HG03045 (cell line): Measurements from ENCODE around the gene POMT2.
"Not testable (repeated sequence)": the region's sequence is repeated elsewhere in the genome, so short reads cannot be mapped to it uniquely, and the experiment has no call there.

Source experiments
- ATAC-seq: cut with Tn5 transposase; IDR thresholded peaks from one replicate; pipeline ENCODE4 v1.9.1; 2021; ENCODE audit warnings: mild to moderate bottlenecking, moderate library complexity; ENCODE audit not compliant: unreplicated experiment

POMT2 gene, protein sequence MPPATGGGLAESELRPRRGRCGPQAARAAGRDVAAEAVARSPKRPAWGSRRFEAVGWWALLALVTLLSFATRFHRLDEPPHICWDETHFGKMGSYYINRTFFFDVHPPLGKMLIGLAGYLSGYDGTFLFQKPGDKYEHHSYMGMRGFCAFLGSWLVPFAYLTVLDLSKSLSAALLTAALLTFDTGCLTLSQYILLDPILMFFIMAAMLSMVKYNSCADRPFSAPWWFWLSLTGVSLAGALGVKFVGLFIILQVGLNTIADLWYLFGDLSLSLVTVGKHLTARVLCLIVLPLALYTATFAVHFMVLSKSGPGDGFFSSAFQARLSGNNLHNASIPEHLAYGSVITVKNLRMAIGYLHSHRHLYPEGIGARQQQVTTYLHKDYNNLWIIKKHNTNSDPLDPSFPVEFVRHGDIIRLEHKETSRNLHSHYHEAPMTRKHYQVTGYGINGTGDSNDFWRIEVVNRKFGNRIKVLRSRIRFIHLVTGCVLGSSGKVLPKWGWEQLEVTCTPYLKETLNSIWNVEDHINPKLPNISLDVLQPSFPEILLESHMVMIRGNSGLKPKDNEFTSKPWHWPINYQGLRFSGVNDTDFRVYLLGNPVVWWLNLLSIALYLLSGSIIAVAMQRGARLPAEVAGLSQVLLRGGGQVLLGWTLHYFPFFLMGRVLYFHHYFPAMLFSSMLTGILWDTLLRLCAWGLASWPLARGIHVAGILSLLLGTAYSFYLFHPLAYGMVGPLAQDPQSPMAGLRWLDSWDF

DNA sequence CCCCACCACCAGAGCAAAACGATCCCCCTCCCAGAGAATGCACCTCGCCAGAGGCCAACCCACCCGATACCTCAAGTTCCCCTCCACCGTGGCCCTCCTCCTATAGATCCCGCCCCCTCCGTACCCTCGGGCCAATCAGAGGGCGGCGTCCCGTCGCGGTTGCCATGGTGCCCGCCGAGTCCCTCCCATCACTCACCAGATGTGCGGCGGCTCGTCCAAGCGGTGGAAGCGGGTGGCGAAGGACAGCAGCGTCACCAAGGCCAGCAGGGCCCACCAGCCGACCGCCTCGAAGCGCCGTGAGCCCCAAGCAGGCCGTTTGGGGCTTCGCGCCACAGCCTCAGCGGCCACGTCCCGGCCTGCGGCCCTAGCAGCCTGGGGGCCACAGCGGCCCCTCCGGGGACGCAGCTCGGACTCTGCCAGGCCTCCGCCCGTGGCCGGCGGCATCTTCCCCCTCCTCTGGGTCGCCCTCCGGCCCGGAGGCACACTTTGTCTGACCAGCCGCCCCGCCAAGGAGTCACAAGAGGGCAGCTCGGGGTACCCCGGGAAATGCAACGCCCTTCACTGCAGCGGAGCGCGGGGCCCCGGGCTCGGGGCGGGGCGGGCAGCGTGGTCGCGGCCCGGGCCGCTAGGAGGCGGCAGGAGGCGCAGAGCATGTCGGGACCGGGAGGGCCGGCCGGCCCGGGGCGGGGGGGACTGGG is at the start of gene POMT2:
Gene POMT2 (minus strand): TSS at position 646 of the 698 bp plus-strand sequence. CDS start 202 bp downstream, at position 444.
- peak; percentile 76 for ATAC-seq

DNA sequence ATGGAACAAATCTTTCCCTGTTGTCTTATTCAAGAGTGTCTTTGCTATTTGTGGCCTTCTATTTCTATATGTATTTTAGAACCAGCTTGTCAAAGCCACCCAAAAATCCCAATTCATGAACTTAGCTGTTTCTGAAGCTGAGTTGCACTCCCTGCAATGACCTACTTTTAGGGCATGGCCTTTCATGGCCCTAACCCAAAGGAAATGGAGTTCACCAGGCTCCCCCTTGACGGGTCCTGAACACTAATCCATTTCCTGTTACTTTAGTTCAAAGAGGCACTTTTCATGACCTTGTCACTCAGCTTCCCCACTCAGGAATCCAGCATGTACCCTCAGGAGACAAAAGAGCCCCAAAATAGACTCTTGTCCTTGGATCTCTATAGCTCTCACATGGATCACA is 48.6 kb upstream of the POMT2 start:
- no peak for ATAC-seq

DNA sequence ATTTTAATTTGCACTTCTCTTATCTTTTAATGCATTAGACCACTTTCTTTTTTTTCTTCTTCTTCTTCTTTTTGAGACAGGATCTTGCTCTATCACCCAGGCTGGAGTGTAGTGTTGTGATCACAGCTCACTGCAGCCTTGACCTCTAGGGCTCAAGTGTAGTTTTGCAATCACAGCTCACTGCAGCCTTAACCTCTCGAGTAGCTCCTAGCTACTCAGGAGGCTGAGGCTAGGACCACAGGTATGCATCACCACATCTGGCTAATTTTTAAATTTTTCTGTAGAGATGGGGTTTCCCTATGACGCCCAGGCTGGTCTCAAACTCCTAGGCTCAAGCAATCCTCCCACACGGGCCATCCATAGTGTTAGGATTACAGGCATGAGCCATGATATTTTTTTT is 43.5 kb upstream of the POMT2 start:
- ATAC-seq, result no peak

DNA sequence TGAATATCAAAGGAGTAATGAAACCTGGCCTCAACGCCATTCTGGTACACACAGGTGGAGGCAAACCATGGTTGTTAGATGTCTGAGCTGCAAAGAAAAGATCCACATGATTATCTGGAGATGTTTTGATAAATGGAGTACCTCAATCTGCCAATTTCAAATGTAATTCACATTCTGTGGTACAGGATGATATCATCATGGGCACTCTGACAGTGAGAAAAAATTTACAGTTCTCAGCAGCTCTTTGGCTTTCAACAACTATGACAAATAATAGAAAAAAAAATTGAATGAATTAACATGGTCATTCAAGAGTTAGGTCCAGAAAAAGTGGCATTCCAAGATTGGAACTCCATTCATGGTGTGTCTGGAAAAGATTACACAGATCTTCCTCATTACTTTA is 38.9 kb upstream of the POMT2 start:
- ATAC-seq, result no peak

DNA sequence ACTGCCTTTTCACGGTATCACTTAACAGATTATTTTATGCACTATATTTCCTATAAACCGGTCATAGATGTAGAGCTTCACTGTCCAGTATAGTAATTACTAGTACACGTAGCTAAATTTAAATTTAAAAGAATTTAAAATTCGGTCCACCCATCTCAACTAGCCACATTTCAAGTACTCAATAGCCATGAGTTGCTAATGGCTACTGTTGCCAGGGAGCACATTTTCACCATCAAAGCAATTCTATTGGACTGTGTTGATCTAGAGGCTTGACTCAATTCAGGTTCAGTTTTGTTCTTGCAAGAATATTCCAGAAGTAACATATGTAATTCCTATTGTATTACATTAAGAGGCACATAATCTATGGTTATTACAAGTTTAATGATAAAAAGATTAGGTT is 36.2 kb upstream of the POMT2 start:
- no peak for ATAC-seq

DNA sequence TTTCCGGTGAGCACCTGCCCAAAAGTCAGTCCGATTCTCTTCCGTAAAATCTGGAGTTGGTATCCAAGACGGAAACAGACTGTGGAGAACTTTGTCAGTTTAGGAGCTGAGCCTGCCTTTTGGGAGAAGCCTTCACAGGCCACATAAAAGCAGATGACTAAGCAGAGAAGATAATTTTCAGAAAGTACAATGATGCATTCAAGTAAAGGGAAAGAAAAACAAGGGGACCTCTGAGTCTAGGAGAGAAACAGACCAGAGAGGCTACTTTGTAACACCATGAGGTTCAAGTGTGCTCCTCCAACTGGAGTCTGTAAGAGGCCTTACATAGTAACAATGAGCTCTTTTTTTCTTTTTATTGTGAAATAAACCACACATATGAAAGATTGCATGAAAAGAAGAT is 35.1 kb upstream of the POMT2 start:
- ATAC-seq, result no peak

DNA sequence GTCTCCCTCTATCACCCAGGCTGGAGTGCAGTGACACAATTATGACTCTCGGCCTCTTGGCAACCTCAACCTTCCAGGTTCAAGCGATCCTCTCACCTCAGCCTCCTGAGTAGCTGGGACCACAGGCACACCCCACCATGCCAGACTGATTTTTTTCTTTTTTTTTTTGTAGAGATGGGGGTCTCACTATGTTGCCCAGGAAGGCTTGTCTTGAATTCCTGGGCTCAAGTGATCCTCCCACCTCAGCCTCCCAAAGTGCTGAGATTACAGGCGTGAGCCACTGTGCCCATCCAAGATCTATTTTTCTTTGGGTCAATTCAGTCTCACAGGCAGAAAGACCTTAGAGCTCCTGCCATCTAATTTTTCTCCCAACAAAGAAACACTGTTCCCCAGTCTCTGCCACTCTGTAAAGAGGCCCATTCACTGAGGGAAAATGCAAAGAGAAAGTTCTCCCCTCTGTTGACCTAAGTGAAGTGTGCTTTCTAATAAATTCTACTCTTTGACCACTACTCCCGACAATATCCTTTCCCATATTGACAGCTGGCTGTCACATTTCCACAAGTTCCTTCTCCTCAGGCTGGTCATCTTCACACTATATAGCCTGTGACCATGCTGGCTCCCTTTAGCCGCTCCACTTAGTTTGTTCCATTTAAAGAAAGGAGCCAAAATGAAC is 32.9 kb upstream of the POMT2 start:
- no peak for ATAC-seq

DNA sequence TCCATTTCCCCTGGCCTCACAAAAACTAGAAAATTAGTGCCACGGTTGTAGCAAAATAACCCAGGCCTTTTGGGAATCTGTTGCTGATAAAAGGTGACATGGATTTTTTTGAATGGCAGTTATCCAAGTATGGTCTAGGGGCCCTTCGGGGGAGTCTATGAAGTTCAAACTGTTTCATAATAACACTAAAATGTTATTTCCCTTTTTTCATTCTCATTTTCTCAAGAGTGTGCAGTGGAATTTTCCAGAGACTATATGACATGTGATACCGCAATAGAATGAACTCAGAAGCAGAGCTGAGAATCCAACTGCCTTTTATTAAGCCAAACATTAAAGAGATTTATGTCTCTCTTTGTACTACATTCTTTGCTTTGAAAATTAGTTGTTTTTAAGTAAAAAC is 27.1 kb upstream of the POMT2 start:
- ATAC-seq, result no peak

DNA sequence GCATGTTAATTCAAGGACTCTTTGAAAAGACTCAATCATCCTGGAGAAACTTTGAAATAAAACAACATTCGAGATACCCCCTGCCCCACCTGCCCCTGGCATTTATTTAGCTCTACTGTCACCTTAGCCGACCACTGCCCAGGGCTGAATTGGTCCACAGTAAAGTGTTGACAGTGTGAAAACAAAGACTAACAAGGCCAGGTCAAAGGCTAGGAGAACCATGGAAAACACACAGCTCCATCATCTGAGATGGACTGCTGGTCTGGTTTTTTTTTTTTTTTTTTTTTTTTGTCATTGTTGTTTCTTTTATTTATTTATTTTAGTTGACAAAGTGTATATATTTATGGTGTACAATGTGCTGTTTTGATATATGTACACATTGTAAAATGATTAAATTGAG is 25.8 kb upstream of the POMT2 start:
- ATAC-seq, result no peak

DNA sequence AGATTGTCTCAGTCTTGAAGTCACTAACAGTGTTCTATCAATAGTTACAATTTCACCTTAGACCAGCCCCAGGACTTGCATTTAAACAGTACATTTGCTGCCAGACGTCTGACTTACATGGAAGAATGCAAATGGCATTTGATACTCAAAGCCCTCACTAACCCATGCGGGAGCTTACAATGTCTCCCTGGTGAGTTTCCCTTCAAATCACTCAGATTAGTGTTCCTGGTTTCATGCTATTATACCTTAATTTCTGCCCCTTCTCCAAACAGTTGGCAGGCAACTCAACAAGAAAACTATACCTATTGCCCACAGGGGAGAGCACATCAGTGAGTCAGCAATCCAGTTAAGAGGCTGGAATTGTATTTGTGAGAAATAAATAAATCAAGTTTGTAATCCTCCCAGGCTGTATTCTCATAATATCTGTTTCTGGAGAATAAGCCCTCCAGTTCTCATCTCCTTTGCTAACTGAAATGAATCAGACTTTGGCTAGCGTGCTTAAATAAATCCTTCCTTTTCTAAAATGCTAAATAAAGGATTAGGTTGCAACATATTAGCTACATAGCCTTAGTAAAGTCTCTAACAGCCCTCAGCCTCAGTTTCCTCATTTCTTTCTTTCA is 23.8 kb upstream of the POMT2 start:
- no peak for ATAC-seq

DNA sequence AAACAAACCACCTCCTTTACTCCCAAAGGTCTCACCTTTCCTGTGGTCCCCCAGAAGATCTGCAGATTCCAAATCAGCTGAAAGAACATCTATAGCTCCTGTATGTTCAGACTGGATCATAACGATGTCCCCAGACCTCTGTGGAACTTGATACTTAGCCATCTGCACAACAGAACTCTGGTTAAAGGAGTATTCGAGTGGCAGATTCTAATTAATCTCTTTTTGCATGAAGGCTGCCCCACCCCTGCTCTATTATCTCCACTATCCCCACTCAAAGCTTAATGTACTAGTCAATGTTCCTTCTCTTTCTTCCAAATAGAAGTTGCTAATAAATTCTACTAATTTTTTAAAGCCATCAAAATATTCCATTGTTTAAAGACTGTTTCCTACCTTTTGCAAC is 23.0 kb upstream of the POMT2 start:
- ATAC-seq, result no peak

DNA sequence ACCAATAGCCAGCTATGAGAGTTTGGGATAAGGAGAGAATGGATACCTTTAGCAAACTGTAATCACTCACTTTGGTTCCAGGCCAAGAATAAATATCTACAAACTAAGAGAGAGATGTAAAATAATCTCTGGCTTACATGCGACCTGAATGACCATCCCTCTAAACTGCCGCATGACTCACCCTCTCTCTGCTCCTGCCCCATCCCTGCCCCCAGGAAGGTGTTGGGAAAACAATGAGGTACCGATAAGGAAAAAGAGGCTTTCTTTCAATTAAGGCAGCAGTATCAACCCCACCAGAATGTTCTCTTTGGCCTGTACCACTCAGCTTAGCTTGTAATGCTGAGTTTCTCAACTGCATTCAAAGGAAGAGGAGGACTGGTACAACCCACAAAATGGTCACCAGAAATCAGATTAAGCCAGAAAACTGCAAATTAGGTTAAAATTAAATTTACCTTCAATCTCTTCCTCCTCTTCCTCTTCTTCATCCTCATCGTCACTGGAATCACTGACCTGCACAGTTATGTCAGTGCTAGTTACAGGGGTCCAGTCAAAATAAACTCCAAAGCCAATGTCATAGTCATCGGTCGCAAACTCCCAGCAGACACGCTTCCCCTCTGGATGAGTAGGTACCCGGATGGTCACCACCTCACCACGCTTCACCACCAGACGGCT is 22.2 kb upstream of the POMT2 start:
- ATAC-seq, result no peak

DNA sequence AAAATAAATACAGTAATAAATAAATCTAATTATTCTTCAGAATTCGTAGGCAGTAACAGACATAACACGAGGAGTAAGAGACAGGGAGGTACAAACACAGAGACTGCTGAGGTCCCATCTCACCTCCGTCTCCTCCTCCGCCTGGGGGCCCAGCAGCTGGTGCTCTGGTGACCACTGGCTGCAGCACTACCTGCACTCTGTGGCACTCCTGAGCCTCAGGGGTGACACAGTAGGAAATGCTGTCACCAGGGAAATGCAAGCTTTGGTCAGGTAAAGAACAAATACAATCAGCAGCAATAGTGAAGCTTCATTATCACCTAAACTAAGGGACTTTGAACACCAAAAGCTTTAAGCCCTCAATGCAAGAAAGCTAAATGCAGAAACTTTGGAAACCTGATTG is 19.7 kb upstream of the POMT2 start:
- no peak for ATAC-seq

DNA sequence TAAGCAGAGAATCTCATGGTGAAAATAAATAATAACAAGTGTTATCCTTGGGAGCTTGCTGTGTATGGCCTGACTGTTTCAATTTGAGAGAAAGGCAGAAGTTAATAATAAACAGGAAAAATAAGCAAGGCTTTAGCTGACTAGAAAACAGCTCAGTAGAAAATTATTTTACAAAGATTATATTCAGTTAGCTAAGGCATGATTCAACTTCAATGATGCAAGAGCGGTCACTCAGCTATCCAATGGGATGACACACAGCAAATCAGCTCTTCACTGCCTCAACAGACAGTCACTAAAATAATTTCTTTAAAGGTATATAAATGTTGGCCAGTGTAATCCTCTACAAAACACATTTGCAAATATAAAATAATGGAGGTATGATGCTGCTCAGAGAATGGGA is 18.7 kb upstream of the POMT2 start:
- ATAC-seq, result no peak

DNA sequence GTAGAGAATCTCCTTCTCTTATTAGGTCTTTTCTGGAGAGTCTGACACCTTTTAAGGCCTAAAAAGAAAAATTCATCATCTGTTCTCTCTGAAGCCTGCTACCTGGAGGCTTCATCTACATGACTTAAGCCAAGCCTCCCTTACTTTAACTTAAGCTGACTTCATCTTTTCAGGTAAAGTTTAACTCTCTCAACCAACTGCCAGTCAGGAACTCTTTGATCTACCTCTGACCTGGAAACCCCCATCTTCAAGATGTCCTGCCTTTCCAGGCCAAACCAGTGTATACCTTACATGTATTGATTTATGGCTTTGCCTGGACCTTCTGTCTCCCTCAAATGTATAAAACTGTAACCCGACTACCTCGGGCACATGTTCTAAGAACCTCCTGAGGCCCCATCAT is 17.6 kb upstream of the POMT2 start:
- ATAC-seq, result no peak

DNA sequence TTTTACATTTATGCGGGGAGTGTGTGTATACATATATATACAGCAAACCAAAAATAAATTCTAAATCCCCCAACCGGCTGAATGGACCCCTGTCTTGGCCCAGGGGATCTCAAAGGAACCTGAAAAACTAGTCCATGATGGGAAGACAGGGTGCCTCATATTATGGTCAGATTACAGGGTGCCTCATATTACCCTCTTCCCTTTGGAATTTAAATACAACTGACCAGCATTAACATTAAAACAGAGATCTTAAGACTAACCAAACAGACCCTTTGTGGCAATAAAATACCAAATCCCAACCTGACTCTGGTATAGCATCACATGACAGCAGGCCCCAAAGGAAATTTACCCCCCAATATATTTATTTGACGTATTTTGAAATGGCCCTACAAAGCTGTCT is 17.2 kb upstream of the POMT2 start:
- ATAC-seq, result no peak

DNA sequence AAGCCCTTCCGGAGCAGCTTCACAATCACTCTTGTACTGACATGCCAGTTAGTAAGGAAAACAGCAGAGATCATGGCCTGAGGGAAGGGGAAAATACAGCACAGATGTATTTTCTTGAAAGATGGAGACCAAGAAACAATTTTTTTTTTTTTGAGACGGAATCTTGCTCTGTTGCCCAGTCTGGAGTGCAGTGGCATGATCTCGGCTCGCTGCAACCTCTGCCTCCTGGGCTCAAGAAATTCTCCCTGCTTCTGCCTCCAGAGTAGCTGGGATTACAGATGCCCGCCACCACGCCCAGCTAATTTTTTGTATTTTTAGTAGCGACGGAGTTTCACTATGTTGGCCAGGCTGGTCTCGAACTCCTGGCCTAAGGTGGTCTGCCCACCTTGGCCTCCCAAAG is 16.6 kb upstream of the POMT2 start:
- not testable (repeated sequence) for ATAC-seq

DNA sequence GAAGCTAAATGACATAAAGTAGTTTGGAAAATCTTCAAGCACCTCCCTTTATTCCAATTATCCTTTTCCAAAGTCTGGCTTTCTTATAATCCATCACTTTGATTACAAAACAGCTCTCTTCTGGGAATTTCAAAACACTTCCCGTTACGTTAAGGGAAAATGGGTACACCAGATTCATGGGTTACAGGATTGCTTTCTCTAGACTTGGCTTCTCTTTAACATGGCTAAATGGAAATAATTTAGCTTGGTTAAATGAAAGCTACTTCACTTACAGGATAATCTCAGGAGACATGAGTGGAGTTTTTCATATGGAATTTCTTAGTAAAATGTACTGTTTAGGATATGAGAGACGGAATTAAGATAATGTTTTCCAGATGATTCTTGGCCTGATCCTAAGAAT is 14.9 kb upstream of the POMT2 start:
- ATAC-seq, result no peak

DNA sequence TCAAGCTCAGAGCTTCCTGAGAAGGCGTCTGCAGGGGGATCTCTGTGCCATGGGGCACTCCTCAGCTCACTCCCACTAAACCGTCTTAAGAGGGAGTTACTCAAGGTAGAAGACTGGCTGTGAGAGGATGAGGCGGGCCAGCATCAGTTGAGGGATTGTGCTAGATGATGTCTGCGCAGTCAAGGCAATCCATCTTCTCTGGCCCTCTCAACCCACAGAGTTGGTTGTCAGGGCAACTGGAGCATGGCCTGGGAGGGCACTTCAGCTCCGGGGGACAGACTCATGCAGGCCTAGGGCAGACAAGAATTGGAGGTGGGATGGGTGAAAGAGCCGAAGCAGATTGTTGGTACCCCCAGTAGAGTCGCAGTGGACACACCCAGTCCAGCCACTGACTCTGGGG is 9.2 kb upstream of the POMT2 start:
- ATAC-seq, result no peak

DNA sequence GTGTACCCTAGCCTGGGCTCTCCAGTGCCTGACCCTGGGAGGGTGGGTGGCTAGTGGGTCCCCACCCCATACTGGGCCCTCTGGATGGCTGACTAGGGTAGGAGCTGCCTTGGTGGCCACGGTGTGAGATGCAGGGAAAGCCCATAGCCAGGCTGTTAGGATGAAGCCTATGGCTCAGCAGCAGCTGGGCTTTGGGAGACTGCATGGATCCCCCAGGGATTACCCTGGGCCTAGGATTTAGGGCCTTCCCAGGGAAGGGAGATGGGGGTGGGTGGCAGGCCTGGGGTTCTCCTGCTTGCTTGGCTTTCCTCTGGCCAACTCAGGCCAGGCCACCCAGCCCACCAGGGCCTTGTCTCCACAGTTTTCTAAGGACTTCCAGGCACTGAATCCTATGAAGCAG is 6.4 kb upstream of the POMT2 start:
- ATAC-seq, result no peak
